Left cardiac atrium (tissue), 4 donors: ENCODE measurements around the gene C5orf46. TPM values are rescaled to one million over a fixed set of nuclear protein-coding genes. Genes with fewer than 3 reads are reported as not detected.
A peak's percentile ranks its signal among the peaks of the same experiment; 100 is the strongest.

ENCODE experiments used
- ATAC-seq, 2 donors: fragments of 200-7000 bp; cut with Tn5 transposase; one replicate each; pipeline ENCODE4 v1.9.1; 2020; ENCODE audit warnings: mild to moderate bottlenecking in 2 of 2, moderate library complexity in 2 of 2
- DNase-seq: peaks from one replicate; pipeline ENCODE4 v3.0.0-alpha.2; 2020
- intact Hi-C, 2 donors: fragments of 100-400 bp; cut with DNase I; formaldehyde crosslinking; loops; one replicate each; pipeline versions ENCODE4 v1.14.1 to v1.15.1; 2022 to 2023
- total RNA-seq, 2 donors: library from RNA; stranded (reverse); fragmentation: NEBNext Ultra II Directional; extraction: Animal tissue kit (Norgen Biotek cat#: 25700); gene quantifications; one replicate each; pipeline ENCODE4 v1.2.1, GENCODE V29; 2021
- donor health status: DM: no; HTN: yes; CAD: no.
- donor health status: DM: no; HTN: yes; CAD: no; lungs with severe emphysema.
- donor health status: DM: yes; HTN: yes; CAD: no.
- donor health status: Dilated cardiomyopathy.

Gene C5orf46
- total RNA-seq, 2 donors from 2014 or later: 1.0 to 2.7 TPM

DNA sequence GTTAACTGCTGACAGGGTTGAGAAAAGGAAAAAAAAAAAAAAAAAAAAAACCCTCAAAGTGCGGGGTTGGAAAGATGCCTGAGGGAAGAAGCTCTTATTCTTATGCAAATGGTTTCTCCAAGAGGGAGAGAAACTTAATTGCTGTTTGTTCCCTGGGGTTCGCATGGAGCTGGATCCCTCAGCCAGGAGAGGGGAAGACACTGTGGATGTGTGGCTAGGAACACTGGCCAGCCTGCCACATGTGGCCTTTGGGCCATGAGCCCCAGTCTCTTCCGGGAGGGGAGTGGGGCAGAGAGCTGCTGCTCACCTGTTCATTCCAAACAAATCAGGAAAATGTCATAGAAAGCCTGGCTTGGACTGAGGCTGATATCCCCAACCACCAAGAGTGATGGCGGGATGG lies 37.2 kb downstream of the C5orf46 start:
- intact Hi-C loops: no loop called here
- DNase-seq (no peak), ATAC-seq (no peak)

- intact Hi-C loops: no loop called here
- DNase-seq: no peak
- no peak for ATAC-seq
Measured at GRCh38 chr5:147863454-147864158, 42.7 kb downstream of the C5orf46 start.

- intact Hi-C loops: no loop called here
- DNase-seq (no peak), ATAC-seq (no peak)
Measured at GRCh38 chr5:147860641-147861025, 45.7 kb downstream of the C5orf46 start.

GRCh38 chr5:147859962-147860640 lies 46.2 kb downstream of the C5orf46 start:
- no peak for ATAC-seq
- intact Hi-C loops: no loop called here
- DNase-seq: no peak

GRCh38 chr5:147858565-147858964 lies 47.8 kb downstream of the C5orf46 start:
- intact Hi-C loops: no loop called here
- DNase-seq (no peak), ATAC-seq (no peak)

DNA sequence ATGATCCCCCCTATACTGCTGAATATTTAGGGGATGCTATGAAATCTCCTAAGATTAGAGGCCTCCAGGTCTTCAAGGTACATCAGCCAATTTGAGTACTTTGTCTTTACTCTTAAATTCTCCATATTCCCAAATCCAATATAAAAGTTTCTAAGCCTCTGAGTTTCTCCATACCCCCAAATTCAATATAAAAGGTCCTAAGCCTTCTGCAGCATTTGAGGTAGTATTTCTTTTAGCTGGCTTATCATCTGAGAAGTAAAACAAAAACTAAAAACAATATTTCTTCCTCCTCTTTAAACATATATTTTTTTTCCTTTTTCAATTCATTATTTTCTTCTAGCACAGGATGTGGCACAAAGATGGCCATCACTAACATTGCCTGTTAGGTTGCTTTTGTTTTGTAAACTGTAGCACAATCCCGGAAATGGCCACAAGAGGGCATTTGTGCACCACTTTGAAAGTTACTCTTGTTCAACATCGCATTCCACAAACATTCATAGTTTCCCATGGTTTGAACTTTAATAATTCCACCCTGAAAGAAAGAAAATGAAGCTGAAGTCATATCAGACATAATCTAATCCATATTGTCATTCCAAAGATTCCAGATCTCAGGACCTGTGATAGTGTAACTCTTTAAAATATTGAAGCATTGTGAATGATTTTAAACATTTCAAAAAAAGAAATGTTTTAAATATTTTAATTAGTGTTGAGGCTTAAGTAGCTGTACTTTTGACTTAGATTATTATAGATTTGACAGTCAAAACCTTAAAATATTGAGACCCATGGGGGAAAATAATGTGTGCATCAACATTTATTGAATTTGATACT lies 48.8 kb downstream of the C5orf46 start:
- peak; percentile 58 for DNase-seq
- peak; percentile 49 to 50 for ATAC-seq
- intact Hi-C loops: loop anchor here in 1 of 2 donors (2.0 kb wide), 1 partner anchor 77 kb away; no protein-coding TSS in a partner anchor

DNA sequence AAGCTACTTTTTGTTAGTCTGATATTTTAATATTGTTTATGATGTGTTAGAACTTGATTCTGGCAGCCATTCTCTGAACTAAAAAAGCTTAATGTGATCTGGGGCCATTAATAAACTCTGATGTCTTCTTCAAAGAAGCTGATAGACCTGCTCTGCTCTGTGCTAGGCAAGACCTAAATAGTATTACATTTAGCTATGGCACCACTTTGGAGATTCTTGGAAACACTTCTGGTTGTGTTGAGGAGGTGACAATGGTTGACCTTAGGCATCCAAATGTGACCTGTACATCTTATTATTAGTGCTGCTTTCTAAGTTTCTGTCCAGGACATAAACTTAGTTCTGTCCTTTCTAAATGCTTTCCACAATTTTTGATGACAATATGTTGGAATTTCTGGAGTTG lies 49.5 kb downstream of the C5orf46 start:
- no peak for ATAC-seq
- no peak for DNase-seq
- intact Hi-C loops: loop anchor here in 1 of 2 donors (2.0 kb wide), 1 partner anchor 78 kb away; no protein-coding TSS in a partner anchor

GRCh38 chr5:147855774-147856069 lies 50.6 kb downstream of the C5orf46 start:
- ATAC-seq: no peak
- no peak for DNase-seq
- intact Hi-C loops: loop anchor here in 1 of 2 donors (2.0 kb wide), 1 partner anchor 79 kb away; no protein-coding TSS in a partner anchor

DNA sequence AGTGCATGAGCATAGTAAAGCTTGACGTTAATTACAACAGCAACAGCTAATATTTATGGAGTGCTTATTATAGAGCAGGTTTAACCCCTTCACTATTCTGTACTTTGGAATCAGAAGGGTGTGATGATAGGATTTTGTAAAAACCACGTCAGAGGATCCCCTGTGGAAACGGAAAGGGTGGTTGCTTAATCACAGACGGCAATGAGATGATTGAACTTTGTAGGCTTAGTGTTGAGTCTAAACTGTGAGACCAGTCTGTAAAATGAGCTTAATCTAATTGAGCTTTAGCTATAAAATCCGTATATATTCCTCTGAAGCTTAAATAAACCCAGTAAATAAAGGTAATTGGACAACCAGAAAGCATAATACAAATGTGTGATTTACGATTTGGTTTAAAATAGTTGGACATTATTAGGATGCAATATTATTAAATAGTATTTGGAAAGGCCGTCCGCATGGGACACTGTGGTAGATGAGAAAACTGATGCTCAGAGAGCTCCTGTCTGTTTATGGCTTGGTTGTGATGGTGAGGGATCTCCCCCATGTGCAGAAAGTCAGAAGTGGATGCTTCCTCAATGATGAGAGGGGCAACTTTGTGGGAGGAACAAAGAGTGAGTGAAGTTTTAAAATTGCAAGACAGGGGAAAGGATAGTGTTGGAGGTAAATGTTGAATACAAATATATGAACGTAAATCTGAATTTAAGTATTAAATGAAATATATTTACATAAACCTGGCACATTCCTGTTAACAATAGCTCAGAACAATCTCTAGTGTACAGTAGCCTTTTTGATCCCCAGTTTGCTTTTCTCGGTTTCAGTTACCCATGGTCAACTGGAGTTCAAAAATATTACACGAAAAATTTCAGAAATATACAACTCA lies 51.2 kb downstream of the C5orf46 start:
- intact Hi-C loops: no loop called here
- ATAC-seq (no peak), DNase-seq (no peak)

DNA sequence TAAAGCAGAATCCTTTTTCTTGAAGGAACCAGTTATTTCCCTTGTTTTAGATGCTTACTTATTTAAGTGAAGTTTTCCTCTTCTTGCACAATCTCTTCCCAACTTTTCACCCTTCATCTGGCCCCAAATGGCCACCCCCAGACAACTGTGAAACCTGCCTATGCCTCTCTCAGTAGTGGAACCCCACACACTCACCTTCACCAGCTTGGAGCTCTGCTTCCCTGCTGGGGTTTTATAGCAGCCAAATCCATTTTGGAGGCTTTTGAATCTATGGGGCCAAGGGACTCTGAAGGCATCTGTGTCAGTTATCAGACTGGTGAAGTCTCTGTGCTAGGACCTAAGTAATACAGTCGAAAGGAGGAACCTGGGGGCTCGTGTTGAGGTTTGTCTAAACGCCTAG lies 52.0 kb downstream of the C5orf46 start:
- DNase-seq (no peak), ATAC-seq (no peak)
- intact Hi-C loops: no loop called here

- intact Hi-C loops: no loop called here
- ATAC-seq: no peak
- DNase-seq: no peak
Measured at GRCh38 chr5:147853372-147853987, 52.9 kb downstream of the C5orf46 start.

DNA sequence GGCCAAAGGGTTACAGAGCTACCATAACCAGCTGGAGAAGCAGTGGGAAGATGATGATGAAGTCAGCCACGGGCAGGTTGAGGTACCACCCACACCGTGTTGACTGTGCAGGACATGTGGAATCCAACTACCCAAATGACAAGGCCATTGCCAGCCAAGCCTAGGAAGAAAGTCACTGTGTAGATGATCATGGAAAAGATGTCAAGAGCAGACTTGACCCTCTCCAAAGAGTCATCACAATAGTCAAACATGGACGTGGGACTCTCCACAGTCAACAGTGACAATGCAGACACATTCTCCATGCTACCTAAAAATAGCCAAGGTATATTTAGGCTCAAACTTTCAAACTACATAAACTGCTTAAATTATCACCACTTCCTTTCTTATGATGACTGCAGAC lies 54.0 kb downstream of the C5orf46 start:
- ATAC-seq: no peak
- no peak for DNase-seq
- intact Hi-C loops: no loop called here

- intact Hi-C loops: no loop called here
- ATAC-seq (no peak), DNase-seq (no peak)
Measured at GRCh38 chr5:147851578-147851977, 54.8 kb downstream of the C5orf46 start.

DNA sequence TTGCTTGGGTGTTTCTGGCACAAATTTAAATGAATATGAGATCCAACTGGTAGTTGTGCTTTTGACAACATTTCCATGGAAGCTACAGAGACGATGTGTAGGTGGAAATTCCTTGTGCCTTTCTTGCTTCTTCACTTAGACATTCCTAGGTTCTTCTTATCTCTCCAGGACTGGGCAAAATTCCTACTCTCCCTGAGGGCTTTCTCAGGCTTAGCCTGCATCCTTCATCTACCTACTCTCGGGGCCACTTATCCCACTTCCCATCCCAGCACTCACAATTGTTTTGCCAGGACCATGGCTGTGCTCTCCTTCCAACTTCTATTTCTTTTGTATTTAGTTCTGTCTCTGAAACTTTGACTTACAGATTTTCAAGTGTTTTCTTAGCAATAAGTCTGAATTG lies 57.1 kb downstream of the C5orf46 start:
- no peak for DNase-seq
- intact Hi-C loops: no loop called here
- no peak for ATAC-seq

GRCh38 chr5:147845618-147846017 lies 60.7 kb downstream of the C5orf46 start:
- DNase-seq: no peak
- no peak for ATAC-seq
- intact Hi-C loops: no loop called here

DNA sequence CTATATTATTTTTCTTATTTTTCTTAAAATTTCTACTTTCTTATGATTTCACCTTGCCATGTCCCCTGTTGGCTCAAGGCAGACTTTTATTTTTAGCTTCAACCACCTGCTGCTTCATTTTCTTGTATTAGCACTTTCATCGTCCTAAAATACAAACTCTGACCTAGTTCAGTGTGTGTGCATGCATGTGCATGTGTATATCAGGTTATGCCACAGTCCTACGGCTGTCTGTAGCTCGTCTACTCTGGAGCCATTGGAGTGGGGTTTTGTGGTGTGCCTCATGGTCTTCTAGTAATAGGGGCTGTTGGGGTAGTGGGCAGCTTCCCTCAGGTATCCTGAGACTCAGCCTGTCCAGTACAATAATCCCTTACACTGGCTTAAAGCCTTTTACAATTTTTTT lies 61.5 kb downstream of the C5orf46 start:
- intact Hi-C loops: no loop called here
- ATAC-seq (no peak), DNase-seq (no peak)

GRCh38 chr5:147842869-147843268 lies 63.5 kb downstream of the C5orf46 start:
- intact Hi-C loops: no loop called here
- no peak for ATAC-seq
- no peak for DNase-seq
